SK-N-SH (cell line): ENCODE data around the gene DUSP28. TPM values are rescaled to one million over a fixed set of nuclear protein-coding genes. Genes with fewer than 3 reads are reported as not detected.

ENCODE experiments used
- CTCF ChIA-PET: fragments of 300-600, 350-600 bp; formaldehyde crosslinking; extraction: SDS; loops from one replicate; lab custom pipeline; 2021; lab: Yijun Ruan, JAX
- POLR2A ChIA-PET: fragments of 350-600 bp; sonication (Branson Sonifier 250); formaldehyde crosslinking; extraction: SDS; loops from one replicate; lab custom pipeline; 2020; ENCODE audit warnings: antibody characterized with exemption, inconsistent platforms; lab: Yijun Ruan, JAX
- DNase-seq: peaks from one replicate; pipeline ENCODE4 v3.0.0; 2012
- H2AFZ ChIP-seq: fragments of 200-600 bp; sonication (generic); 2 replicates; pipeline ENCODE4 v1.8.1; 2016; ENCODE audit warnings: antibody characterized with exemption, mild to moderate bottlenecking, low read depth
- H3F3A ChIP-seq: fragments of 200-600 bp; sonication (generic); replicated peaks from 2 replicates; pipeline ENCODE3; 2016; ENCODE audit warnings: antibody characterized with exemption, mild to moderate bottlenecking; ENCODE audit not compliant: insufficient read depth
- H3K27ac ChIP-seq, 2 experiments: fragments of 200-500 bp in 1 of 2; fragments of 200-600 bp in 1 of 2; sonication (Bioruptor generic) in 1 of 2; sonication (generic), shearing (Covaris generic) in 1 of 2; 2 replicates each; pipeline versions ENCODE4 v1.5.1 to v1.6.1; 2014 to 2016; ENCODE audit warnings: low read depth in 2 of 2, inconsistent platforms in 1 of 2, low read length in 1 of 2, mild to moderate bottlenecking in 1 of 2, mixed read lengths in 1 of 2
- H3K27me3 ChIP-seq: fragments of 200-600 bp; sonication (generic), shearing (Covaris generic); 2 replicates; pipeline ENCODE4 v1.6.1; 2016; ENCODE audit warnings: mixed run types; ENCODE audit not compliant: insufficient read depth
- H3K36me3 ChIP-seq, 2 experiments: fragments of 200-500 bp in 1 of 2; fragments of 200-600 bp in 1 of 2; sonication (Bioruptor generic) in 1 of 2; sonication (generic) in 1 of 2; replicated peaks in 1 of 2; 2 replicates each; pipeline versions ENCODE3 to v1.5.1; 2014 to 2016; ENCODE audit warnings: low read length in 1 of 2, mild to moderate bottlenecking in 1 of 2; ENCODE audit not compliant: insufficient read depth in 2 of 2, control insufficient read depth in 1 of 2
- H3K4me1 ChIP-seq, 2 experiments: fragments of 200-500 bp in 1 of 2; fragments of 200-600 bp in 1 of 2; sonication (Bioruptor generic) in 1 of 2; sonication (generic), shearing (Covaris generic) in 1 of 2; 2 replicates each; pipeline versions ENCODE4 v1.5.1 to v1.6.1; 2014 to 2016; ENCODE audit warnings: low read depth in 1 of 2, low read length in 1 of 2, mixed run types in 1 of 2; ENCODE audit not compliant: insufficient read depth in 2 of 2, control insufficient read depth in 1 of 2
- H3K4me2 ChIP-seq: fragments of 200-600 bp; sonication (generic), shearing (Covaris generic); 2 replicates; pipeline ENCODE4 v1.6.1; 2017; ENCODE audit warnings: mixed run types
- H3K4me3 ChIP-seq, 2 experiments: fragments of 200-500 bp in 1 of 2; fragments of 200-600 bp in 1 of 2; sonication (Bioruptor generic) in 1 of 2; sonication (generic), shearing (Covaris generic) in 1 of 2; 2 replicates each; pipeline versions ENCODE4 v1.5.1 to v1.8.1; 2014 to 2016; ENCODE audit warnings: low read depth in 2 of 2, inconsistent platforms in 1 of 2, low read length in 1 of 2, mild to moderate bottlenecking in 1 of 2, mixed read lengths in 1 of 2, moderate library complexity in 1 of 2
- H3K79me2 ChIP-seq: fragments of 200-600 bp; sonication (generic); 2 replicates; pipeline ENCODE4 v1.8.1; 2017; ENCODE audit warnings: mild to moderate bottlenecking; ENCODE audit not compliant: insufficient read depth
- H3K9ac ChIP-seq: fragments of 200-600 bp; sonication (generic); 2 replicates; pipeline ENCODE4 v1.6.1; 2017; ENCODE audit warnings: mixed run types
- H3K9me2 ChIP-seq: fragments of 200-600 bp; sonication (generic); 2 replicates; pipeline ENCODE4 v1.6.1; 2017; ENCODE audit warnings: mixed run types
- H3K9me3 ChIP-seq: fragments of 200-600 bp; sonication (generic); 2 replicates; pipeline ENCODE4 v1.6.1; 2017; ENCODE audit warnings: mixed run types, mild to moderate bottlenecking, moderate library complexity
- H4K20me1 ChIP-seq: fragments of 200-600 bp; sonication (generic); 2 replicates; pipeline ENCODE4 v1.6.1; 2017; ENCODE audit warnings: mild to moderate bottlenecking, mixed run types; ENCODE audit not compliant: insufficient read depth
- CHD2 ChIP-seq: fragments of 150-350 bp; IDR thresholded peaks from 2 replicates; pipeline ENCODE4 v1.6.1; 2018; ENCODE audit warnings: low read length; ENCODE audit not compliant: partially characterized antibody
- EP300 ChIP-seq, 2 experiments: IDR thresholded peaks; 2 replicates each; pipeline versions ENCODE4 v1.4.0 to v1.6.1; 2012; ENCODE audit warnings: borderline replicate concordance in 1 of 2, low read depth in 1 of 2, low read length in 1 of 2
- EZH2phosphoT487 ChIP-seq: fragments of 200-600 bp; sonication (generic); IDR thresholded peaks from 2 replicates; pipeline ENCODE4 v1.6.1; 2017; ENCODE audit warnings: low read depth, mixed run types, mild to moderate bottlenecking, antibody characterized with exemption, moderate library complexity, borderline replicate concordance
- FOXJ3 ChIP-seq: sonication (generic); formaldehyde crosslinking; IDR thresholded peaks from 2 replicates; pipeline ENCODE4 v1.5.1; 2020; ENCODE audit warnings: mild to moderate bottlenecking, missing genetic modification reagents
- FOXM1 ChIP-seq: IDR thresholded peaks from 2 replicates; pipeline ENCODE4 v1.4.0; 2012; ENCODE audit warnings: low read depth, mild to moderate bottlenecking
- JUND ChIP-seq: IDR thresholded peaks from 2 replicates; pipeline ENCODE4 v1.4.0; 2012
- MEF2A ChIP-seq: IDR thresholded peaks from 2 replicates; pipeline ENCODE4 v1.4.0; 2012; ENCODE audit warnings: low read depth, borderline replicate concordance
- MXI1 ChIP-seq: IDR thresholded peaks from 2 replicates; pipeline ENCODE4 v1.6.1; 2012; ENCODE audit warnings: mild to moderate bottlenecking, low read depth, low read length, improper control_type of control experiment
- NFIC ChIP-seq: IDR thresholded peaks from 2 replicates; pipeline ENCODE4 v1.4.0; 2012; ENCODE audit warnings: borderline replicate concordance
- RCOR1 ChIP-seq: fragments of 150-350 bp; IDR thresholded peaks from 2 replicates; pipeline ENCODE4 v1.6.1; 2017; ENCODE audit warnings: antibody characterized with exemption, low read length
- RXRA ChIP-seq: IDR thresholded peaks from 2 replicates; pipeline ENCODE4 v1.4.0; 2012; ENCODE audit warnings: low read depth, mild to moderate bottlenecking, borderline replicate concordance
- SIN3A ChIP-seq: IDR thresholded peaks from 2 replicates; pipeline ENCODE4 v1.6.1; 2012; ENCODE audit warnings: low read depth, mild to moderate bottlenecking, low read length, moderate library complexity, borderline replicate concordance
- TEAD4 ChIP-seq: IDR thresholded peaks from 2 replicates; pipeline ENCODE4 v1.4.0; 2012; ENCODE audit warnings: mild to moderate bottlenecking, borderline replicate concordance; ENCODE audit not compliant: insufficient read depth
- YY1 ChIP-seq: IDR thresholded peaks from 2 replicates; pipeline ENCODE4 v1.4.0; 2012; ENCODE audit warnings: low read depth, mild to moderate bottlenecking
- WGBS: methylation state at CpG from one replicate; pipeline ENCODE4 v1.1.6; 2017; ENCODE audit warnings: low lambda C conversion rate; 5-methylcytosine and 5-hydroxymethylcytosine counted together
- polyA plus RNA-seq, 3 experiments: library from polyadenylated mRNA; depleted of rRNA; stranded (reverse); fragments of >200 nt; gene quantifications; 2 replicates each; pipeline ENCODE4 v1.2.3, GENCODE V29; 2012
- TF ChIP-seq, protein P1 (sequence below): fragments of 150-350 bp; IDR thresholded peaks from 2 replicates; pipeline ENCODE4 v1.6.1; 2017; ENCODE audit warnings: antibody characterized with exemption, low read length, low read depth, borderline replicate concordance
- TF ChIP-seq, protein P2 (sequence below): IDR thresholded peaks from 2 replicates; pipeline ENCODE4 v1.4.0; 2012; ENCODE audit warnings: low read depth, borderline replicate concordance
- TF ChIP-seq, protein P3 (sequence below): IDR thresholded peaks from 2 replicates; pipeline ENCODE4 v1.4.0; 2012; ENCODE audit warnings: low read depth
- TF ChIP-seq, protein P4 (sequence below): IDR thresholded peaks from 2 replicates; pipeline ENCODE4 v1.4.0; 2012; ENCODE audit warnings: low read depth, borderline replicate concordance

DUSP28 gene
- polyA plus RNA-seq, 1 of the 3 experiments (the other 2 are of a cell fraction), result 4.1 TPM

DNA sequence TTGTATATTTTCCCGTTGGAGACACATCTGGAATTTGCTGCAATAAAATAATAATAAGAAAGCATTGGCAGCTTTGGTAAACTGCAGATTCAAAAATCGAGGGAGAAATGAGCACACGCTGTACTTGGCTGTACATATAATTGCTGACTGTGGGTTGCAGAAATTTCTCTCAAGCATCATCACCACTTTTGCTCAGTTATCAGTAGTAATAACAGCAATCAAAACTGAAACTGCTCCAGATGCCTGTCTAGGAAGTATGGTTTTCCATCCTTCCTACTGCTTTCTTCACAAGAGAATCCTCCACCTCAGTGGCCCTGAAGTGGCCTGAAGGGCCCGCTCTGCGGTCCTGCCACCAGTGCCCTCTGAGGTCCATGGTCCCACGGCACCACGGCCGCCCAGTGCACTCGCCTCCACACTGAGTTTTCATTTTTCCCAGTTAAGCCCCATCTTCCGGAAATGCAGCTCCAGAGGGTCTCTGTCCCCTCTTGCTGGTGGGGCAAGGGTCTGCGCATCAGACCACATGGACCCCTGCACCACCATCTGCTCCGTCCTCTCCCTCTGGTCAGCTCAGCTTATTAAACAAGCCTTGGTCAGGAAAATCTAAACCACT, 3.9 kb downstream of the DUSP28 start:
- ChIA-PET POLR2A (no interaction called here), CTCF (interaction anchor here (1.0 to 1.7 kb wide), 2 partner anchors 211 to 276 kb away, joined by 3 to 4 read pairs; no protein-coding TSS in a partner anchor)
- peaks cover 40 to 41% of the 10 kb centered on the region in 2 experiments for H3K4me1 ChIP-seq
- H3K27me3 ChIP-seq, result no peaks in the 10 kb centered on the region
- DNase-seq, result no peak
- no peak overlapping the region for H3K27ac ChIP-seq
- TF ChIP-seq, protein P1, sequence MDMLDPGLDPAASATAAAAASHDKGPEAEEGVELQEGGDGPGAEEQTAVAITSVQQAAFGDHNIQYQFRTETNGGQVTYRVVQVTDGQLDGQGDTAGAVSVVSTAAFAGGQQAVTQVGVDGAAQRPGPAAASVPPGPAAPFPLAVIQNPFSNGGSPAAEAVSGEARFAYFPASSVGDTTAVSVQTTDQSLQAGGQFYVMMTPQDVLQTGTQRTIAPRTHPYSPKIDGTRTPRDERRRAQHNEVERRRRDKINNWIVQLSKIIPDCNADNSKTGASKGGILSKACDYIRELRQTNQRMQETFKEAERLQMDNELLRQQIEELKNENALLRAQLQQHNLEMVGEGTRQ, result no peak
- TF ChIP-seq FOXM1, result no peak
- TF ChIP-seq MEF2A, result no peak
- no peak for TF ChIP-seq FOXJ3
- TF ChIP-seq TEAD4, result no peak
- TF ChIP-seq, protein P2, sequence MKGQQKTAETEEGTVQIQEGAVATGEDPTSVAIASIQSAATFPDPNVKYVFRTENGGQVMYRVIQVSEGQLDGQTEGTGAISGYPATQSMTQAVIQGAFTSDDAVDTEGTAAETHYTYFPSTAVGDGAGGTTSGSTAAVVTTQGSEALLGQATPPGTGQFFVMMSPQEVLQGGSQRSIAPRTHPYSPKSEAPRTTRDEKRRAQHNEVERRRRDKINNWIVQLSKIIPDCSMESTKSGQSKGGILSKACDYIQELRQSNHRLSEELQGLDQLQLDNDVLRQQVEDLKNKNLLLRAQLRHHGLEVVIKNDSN, result no peak
- TF ChIP-seq EP300 (IDR thresholded peaks at IDR 0.05; ENCODE audit: borderline replicate concordance in 1 of 2, low read depth in 1 of 2, low read length in 1 of 2), result no peak
- no peak for TF ChIP-seq NFIC
- peaks cover 29% of the 10 kb centered on the region for H3K79me2 ChIP-seq
- no peaks in the 10 kb centered on the region for H3K9me2 ChIP-seq
- 90% methylated on average over 12 of the region's 12 CpGs for WGBS
- no peaks in the 10 kb centered on the region for H3K9me3 ChIP-seq
- H3K36me3 ChIP-seq, result peaks cover 0 to 7% of the 10 kb centered on the region in 2 experiments
- H3F3A ChIP-seq, result peaks cover 23% of the 10 kb centered on the region
- H3K4me3 ChIP-seq, result no peak overlapping the region
- H3K9ac ChIP-seq, result no peak overlapping the region
- no peak overlapping the region for H3K4me2 ChIP-seq
- no peak overlapping the region for H2AFZ ChIP-seq
- peaks cover 7% of the 10 kb centered on the region; the same call in 1 of the 2 replicates for H4K20me1 ChIP-seq

DNA sequence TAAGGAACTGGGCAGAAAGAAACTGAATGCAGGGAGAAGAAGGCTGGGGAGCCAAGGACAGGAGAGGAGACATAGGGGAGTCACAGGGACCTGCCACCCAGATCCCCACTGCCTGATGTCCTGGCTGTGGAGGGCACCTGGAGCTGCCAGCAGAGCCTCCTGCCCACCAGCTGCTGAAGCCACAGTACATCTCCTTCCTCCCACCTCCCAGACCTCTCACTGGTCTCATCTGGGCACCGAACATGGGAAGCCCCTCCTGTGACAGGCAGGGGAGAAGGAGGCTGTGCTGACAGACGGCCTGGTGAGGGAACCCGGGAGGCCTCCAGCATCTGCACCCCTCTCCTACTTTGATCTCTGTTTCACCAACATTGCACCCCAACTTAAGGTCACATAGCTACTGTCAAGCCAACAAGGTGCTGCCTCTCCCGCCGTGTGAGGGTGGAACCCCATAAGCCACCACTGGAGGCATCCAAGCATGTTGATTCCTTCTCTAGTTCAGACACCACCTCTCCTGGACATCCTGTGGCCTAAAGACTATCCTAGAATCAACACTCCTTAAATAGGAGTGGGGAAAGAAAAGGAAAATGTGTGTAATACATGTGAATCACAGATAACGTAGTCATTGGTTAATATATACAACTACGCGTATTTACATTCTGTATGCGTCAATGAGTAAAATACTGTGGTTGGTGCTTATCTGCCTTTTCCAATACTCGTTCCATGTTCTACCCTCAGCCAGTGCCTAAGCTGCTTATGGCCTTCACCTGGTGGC, 4.6 kb downstream of the DUSP28 start:
- H3K4me2 ChIP-seq, result peak overlapping the region; percentile 98; the same call in 1 of the 2 replicates
- H3K9ac ChIP-seq, result no peak overlapping the region
- peaks cover 29% of the 10 kb centered on the region for H3K79me2 ChIP-seq
- H3K9me2 ChIP-seq, result no peaks in the 10 kb centered on the region
- H3F3A ChIP-seq, result peaks cover 22% of the 10 kb centered on the region
- H3K36me3 ChIP-seq, result peaks cover 0 to 7% of the 10 kb centered on the region in 2 experiments
- H4K20me1 ChIP-seq, result peaks cover 6% of the 10 kb centered on the region; the same call in 1 of the 2 replicates
- no peaks in the 10 kb centered on the region for H3K27me3 ChIP-seq
- POLR2A ChIA-PET, result interaction anchor here (2.6 kb wide), 1 partner anchor 22 kb away, joined by 18 read pairs; the partner anchor contains the start of gene CAPN10
- H2AFZ ChIP-seq, result no peak overlapping the region
- no peaks in the 10 kb centered on the region for H3K9me3 ChIP-seq
- no peak for DNase-seq
- WGBS, result 90% methylated on average over 7 of the region's 10 CpGs
- no peak overlapping the region for H3K4me3 ChIP-seq
- CTCF ChIA-PET, result interaction anchor here (1.0 to 2.9 kb wide), 5 partner anchors 23 to 275 kb away, joined by 3 to 31 read pairs (median 4); partner anchors contain the start of gene CAPN10
- H3K27ac ChIP-seq, result peak overlapping the region in 1 of 2 experiments; percentile 80; a peak in 2 of 4 replicates
- peaks cover 39 to 40% of the 10 kb centered on the region in 2 experiments for H3K4me1 ChIP-seq
- TF ChIP-seq, protein P3, sequence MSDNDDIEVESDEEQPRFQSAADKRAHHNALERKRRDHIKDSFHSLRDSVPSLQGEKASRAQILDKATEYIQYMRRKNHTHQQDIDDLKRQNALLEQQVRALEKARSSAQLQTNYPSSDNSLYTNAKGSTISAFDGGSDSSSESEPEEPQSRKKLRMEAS, result no peak
- TF ChIP-seq MEF2A, result no peak
- TF ChIP-seq SIN3A, result no peak
- TF ChIP-seq FOXJ3, result no peak
- TF ChIP-seq, protein P4, sequence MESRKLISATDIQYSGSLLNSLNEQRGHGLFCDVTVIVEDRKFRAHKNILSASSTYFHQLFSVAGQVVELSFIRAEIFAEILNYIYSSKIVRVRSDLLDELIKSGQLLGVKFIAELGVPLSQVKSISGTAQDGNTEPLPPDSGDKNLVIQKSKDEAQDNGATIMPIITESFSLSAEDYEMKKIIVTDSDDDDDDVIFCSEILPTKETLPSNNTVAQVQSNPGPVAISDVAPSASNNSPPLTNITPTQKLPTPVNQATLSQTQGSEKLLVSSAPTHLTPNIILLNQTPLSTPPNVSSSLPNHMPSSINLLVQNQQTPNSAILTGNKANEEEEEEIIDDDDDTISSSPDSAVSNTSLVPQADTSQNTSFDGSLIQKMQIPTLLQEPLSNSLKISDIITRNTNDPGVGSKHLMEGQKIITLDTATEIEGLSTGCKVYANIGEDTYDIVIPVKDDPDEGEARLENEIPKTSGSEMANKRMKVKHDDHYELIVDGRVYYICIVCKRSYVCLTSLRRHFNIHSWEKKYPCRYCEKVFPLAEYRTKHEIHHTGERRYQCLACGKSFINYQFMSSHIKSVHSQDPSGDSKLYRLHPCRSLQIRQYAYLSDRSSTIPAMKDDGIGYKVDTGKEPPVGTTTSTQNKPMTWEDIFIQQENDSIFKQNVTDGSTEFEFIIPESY, result no peak
- TF ChIP-seq MXI1, result no peak
- TF ChIP-seq YY1, result no peak
- no peak for TF ChIP-seq RCOR1
- TF ChIP-seq TEAD4, result no peak
- TF ChIP-seq CHD2, result no peak
- TF ChIP-seq JUND, result no peak
- TF ChIP-seq RXRA, result no peak
- no peak for TF ChIP-seq EZH2phosphoT487
